ENCODE data around the gene CCDC138. TPM values are rescaled to one million over a fixed set of nuclear protein-coding genes. Genes with fewer than 3 reads are reported as not detected.

Gene CCDC138
- total RNA-seq, 4 donors from 2014 or later = 5.9 to 8.7 (median 6.5) TPM

- H3K27me3 ChIP-seq = no peaks in the 10 kb centered on the region
- H3K4me1 ChIP-seq = no peaks in the 10 kb centered on the region
- H3K9me3 ChIP-seq = peaks cover 0 to 12% (median 0%) of the 10 kb centered on the region in 4 donors
- no peak for TF ChIP-seq EP300 (IDR thresholded peaks at IDR 0.05)
- TF ChIP-seq CTCF (IDR thresholded peaks at IDR 0.05) = no peak
- TF ChIP-seq POLR2A (IDR thresholded peaks at IDR 0.05) = no peak
- DNase-seq (ENCODE audit: low spot score in 2 of 2) = no peak
- H3K27ac ChIP-seq = no peak overlapping the region
- H3K4me3 ChIP-seq = no peak overlapping the region
- H3K36me3 ChIP-seq = peaks cover 0 to 41% (median 0%) of the 10 kb centered on the region in 3 donors
- WGBS, 2 donors = 94 to 97% methylated on average over 2 of the region's 2 CpGs
These were observed 33.9 kb downstream of the CCDC138 start for GRCh38 chr2:108820482-108820881.

- no peak for DNase-seq (ENCODE audit: low spot score in 2 of 2)
- no peak for TF ChIP-seq POLR2A (IDR thresholded peaks at IDR 0.05)
- TF ChIP-seq EP300 (IDR thresholded peaks at IDR 0.05) = no peak
- Histone ChIP-seq H3K9me3 (peaks cover 0 to 12% (median 0%) of the 10 kb centered on the region in 4 donors), H3K27me3 (no peaks in the 10 kb centered on the region), H3K27ac (no peak overlapping the region), H3K36me3 (peaks cover 0 to 13% (median 0%) of the 10 kb centered on the region in 3 donors), H3K4me1 (no peaks in the 10 kb centered on the region), H3K4me3 (no peak overlapping the region)
- WGBS, 2 donors = 97 to 98% methylated on average over 1 of the region's 1 CpG
These were observed 36.7 kb downstream of the CCDC138 start for GRCh38 chr2:108823286-108823685.

- H3K4me1 ChIP-seq = no peaks in the 10 kb centered on the region
- H3K27ac ChIP-seq = no peak overlapping the region
- H3K36me3 ChIP-seq = peaks cover 0 to 7% (median 0%) of the 10 kb centered on the region in 3 donors
- H3K27me3 ChIP-seq = no peaks in the 10 kb centered on the region
- TF ChIP-seq EP300 (IDR thresholded peaks at IDR 0.05) (no peak), POLR2A (IDR thresholded peaks at IDR 0.05) (no peak), CTCF (IDR thresholded peaks at IDR 0.05) (no peak)
- no peak for DNase-seq (ENCODE audit: low spot score in 2 of 2)
- H3K9me3 ChIP-seq = peaks cover 0 to 12% (median 0%) of the 10 kb centered on the region in 4 donors
- 94 to 97% methylated on average over 5 of the region's 5 CpGs for WGBS, 2 donors
- no peak overlapping the region for H3K4me3 ChIP-seq
These were observed 37.9 kb downstream of the CCDC138 start for GRCh38 chr2:108824316-108825070.

GRCh38 chr2:108825254-108825653, 38.7 kb downstream of the CCDC138 start:
- H3K9me3 ChIP-seq = peaks cover 0 to 7% (median 0%) of the 10 kb centered on the region in 4 donors
- no peaks in the 10 kb centered on the region for H3K27me3 ChIP-seq
- no peaks in the 10 kb centered on the region for H3K4me1 ChIP-seq
- H3K4me3 ChIP-seq = no peak overlapping the region
- TF ChIP-seq CTCF (IDR thresholded peaks at IDR 0.05) = no peak
- TF ChIP-seq POLR2A (IDR thresholded peaks at IDR 0.05) = no peak
- TF ChIP-seq EP300 (IDR thresholded peaks at IDR 0.05) = no peak
- no peak overlapping the region for H3K27ac ChIP-seq
- H3K36me3 ChIP-seq = peaks cover 0 to 1% (median 0%) of the 10 kb centered on the region in 3 donors
- DNase-seq (ENCODE audit: low spot score in 2 of 2) = no peak
- WGBS, 2 donors = 64 to 72% methylated on average over 4 of the region's 4 CpGs

- TF ChIP-seq CTCF (IDR thresholded peaks at IDR 0.05) = no peak
- TF ChIP-seq EP300 (IDR thresholded peaks at IDR 0.05) = no peak
- TF ChIP-seq POLR2A (IDR thresholded peaks at IDR 0.05) = no peak
- Histone ChIP-seq H3K4me3 (no peak overlapping the region), H3K4me1 (no peaks in the 10 kb centered on the region), H3K27me3 (no peaks in the 10 kb centered on the region), H3K9me3 (peaks cover 0 to 3% (median 0%) of the 10 kb centered on the region in 4 donors), H3K27ac (no peak overlapping the region), H3K36me3 (no peaks in the 10 kb centered on the region)
- 89% methylated on average over 3 of the region's 3 CpGs for WGBS, 2 donors
- DNase-seq (ENCODE audit: low spot score in 2 of 2) = no peak
These were observed 39.2 kb downstream of the CCDC138 start for GRCh38 chr2:108825736-108826135.
